ENCODE results near the gene TP73.

GRCh38 chr1:3727825-3728776 is 75.8 kb downstream of the TP73 start:
- TF ChIP-seq CTCF (IDR thresholded peaks at IDR 0.05): no peak
- TF ChIP-seq POLR2A (IDR thresholded peaks at IDR 0.05): no peak
